Mesothelial cell of epicardium (in vitro differentiated cells): ENCODE results near the gene TNFRSF11A. TPM values are rescaled to one million over a fixed set of nuclear protein-coding genes. Genes with fewer than 3 reads are reported as not detected.

Experiments used
- DNase-seq, 2 experiments: peaks; one replicate each; pipeline ENCODE4 v3.0.0; 2021; ENCODE audit warnings: low spot score in 2 of 2; ENCODE audit not compliant: unreplicated experiment in 2 of 2
- H3K27ac Mint-ChIP-seq: 2 replicates; pipeline ENCODE4 v1.8.0; 2021; ENCODE audit warnings: mixed read lengths
- H3K27me3 Mint-ChIP-seq: 2 replicates; pipeline ENCODE4 v1.8.0; 2021; ENCODE audit warnings: low read depth, mixed read lengths
- H3K36me3 Mint-ChIP-seq: 2 replicates; pipeline ENCODE4 v1.8.0; 2021; ENCODE audit warnings: mixed read lengths
- H3K4me1 Mint-ChIP-seq: 2 replicates; pipeline ENCODE4 v1.8.0; 2021; ENCODE audit warnings: mixed read lengths
- H3K4me3 Mint-ChIP-seq: 2 replicates; pipeline ENCODE4 v1.8.0; 2021; ENCODE audit warnings: mild to moderate bottlenecking, moderate library complexity, mixed read lengths
- H3K9me3 Mint-ChIP-seq: 2 replicates; pipeline ENCODE4 v1.8.0; 2021; ENCODE audit warnings: mixed read lengths
- CTCF ChIP-seq: fragments of 200-600 bp; sonication (generic); IDR thresholded peaks from one replicate; pipeline ENCODE4 v1.5.0; 2021; ENCODE audit warnings: antibody characterized with exemption; ENCODE audit not compliant: unreplicated experiment
- total RNA-seq: library from RNA; stranded (reverse); gene quantifications from 3 replicates; pipeline ENCODE4 v1.2.1, GENCODE V29; 2021

Gene TNFRSF11A
- total RNA-seq, 1 donor from 2014 or later: 0.83 TPM

GRCh38 chr18:62396967-62397366 is 71.9 kb downstream of the TNFRSF11A start:
- Mint-ChIP-seq H3K4me1 (no peaks in the 10 kb centered on the region), H3K36me3 (no peaks in the 10 kb centered on the region), H3K27ac (no peak overlapping the region), H3K4me3 (no peak overlapping the region), H3K9me3 (peaks cover 3% of the 10 kb centered on the region), H3K27me3 (peaks cover 51% of the 10 kb centered on the region)
- TF ChIP-seq CTCF: no peak
- DNase-seq: no peak

GRCh38 chr18:62398291-62398690 is 73.2 kb downstream of the TNFRSF11A start:
- H3K4me3 Mint-ChIP-seq: no peak overlapping the region
- no peaks in the 10 kb centered on the region for H3K36me3 Mint-ChIP-seq
- H3K9me3 Mint-ChIP-seq: peaks cover 3% of the 10 kb centered on the region
- peaks cover 50% of the 10 kb centered on the region for H3K27me3 Mint-ChIP-seq
- no peak for DNase-seq
- no peak for TF ChIP-seq CTCF
- H3K4me1 Mint-ChIP-seq: no peaks in the 10 kb centered on the region
- no peak overlapping the region for H3K27ac Mint-ChIP-seq

GRCh38 chr18:62399276-62399675 is 74.2 kb downstream of the TNFRSF11A start:
- no peak for TF ChIP-seq CTCF
- no peak for DNase-seq
- H3K27ac Mint-ChIP-seq: no peak overlapping the region
- H3K4me3 Mint-ChIP-seq: no peak overlapping the region
- no peaks in the 10 kb centered on the region for H3K36me3 Mint-ChIP-seq
- peaks cover 3% of the 10 kb centered on the region for H3K9me3 Mint-ChIP-seq
- no peaks in the 10 kb centered on the region for H3K4me1 Mint-ChIP-seq
- peaks cover 44% of the 10 kb centered on the region for H3K27me3 Mint-ChIP-seq

- no peaks in the 10 kb centered on the region for H3K4me1 Mint-ChIP-seq
Measured at GRCh38 chr18:62399781-62400308, 74.7 kb downstream of the TNFRSF11A start.

GRCh38 chr18:62400916-62401315 is 75.8 kb downstream of the TNFRSF11A start:
- TF ChIP-seq CTCF: no peak
- peaks cover 39% of the 10 kb centered on the region for H3K27me3 Mint-ChIP-seq
- no peaks in the 10 kb centered on the region for H3K36me3 Mint-ChIP-seq
- H3K9me3 Mint-ChIP-seq: peaks cover 1% of the 10 kb centered on the region
- H3K4me1 Mint-ChIP-seq: no peaks in the 10 kb centered on the region
- no peak overlapping the region for H3K27ac Mint-ChIP-seq
- no peak for DNase-seq
- H3K4me3 Mint-ChIP-seq: no peak overlapping the region

More at GRCh38 chr18:62399781-62400308, 74.7 kb downstream of the TNFRSF11A start:
- no peak overlapping the region for H3K27ac Mint-ChIP-seq
- H3K9me3 Mint-ChIP-seq: peaks cover 3% of the 10 kb centered on the region
- H3K4me3 Mint-ChIP-seq: no peak overlapping the region
- H3K27me3 Mint-ChIP-seq: peaks cover 40% of the 10 kb centered on the region
- peak; percentile 13 for TF ChIP-seq CTCF
- H3K36me3 Mint-ChIP-seq: no peaks in the 10 kb centered on the region
- DNase-seq: no peak
